ENCODE measurements around the gene MRPL41.
"Not testable (repeated sequence)": the region's sequence is repeated elsewhere in the genome, so short reads cannot be mapped to it uniquely, and the experiment has no call there.

Gene MRPL41

DNA sequence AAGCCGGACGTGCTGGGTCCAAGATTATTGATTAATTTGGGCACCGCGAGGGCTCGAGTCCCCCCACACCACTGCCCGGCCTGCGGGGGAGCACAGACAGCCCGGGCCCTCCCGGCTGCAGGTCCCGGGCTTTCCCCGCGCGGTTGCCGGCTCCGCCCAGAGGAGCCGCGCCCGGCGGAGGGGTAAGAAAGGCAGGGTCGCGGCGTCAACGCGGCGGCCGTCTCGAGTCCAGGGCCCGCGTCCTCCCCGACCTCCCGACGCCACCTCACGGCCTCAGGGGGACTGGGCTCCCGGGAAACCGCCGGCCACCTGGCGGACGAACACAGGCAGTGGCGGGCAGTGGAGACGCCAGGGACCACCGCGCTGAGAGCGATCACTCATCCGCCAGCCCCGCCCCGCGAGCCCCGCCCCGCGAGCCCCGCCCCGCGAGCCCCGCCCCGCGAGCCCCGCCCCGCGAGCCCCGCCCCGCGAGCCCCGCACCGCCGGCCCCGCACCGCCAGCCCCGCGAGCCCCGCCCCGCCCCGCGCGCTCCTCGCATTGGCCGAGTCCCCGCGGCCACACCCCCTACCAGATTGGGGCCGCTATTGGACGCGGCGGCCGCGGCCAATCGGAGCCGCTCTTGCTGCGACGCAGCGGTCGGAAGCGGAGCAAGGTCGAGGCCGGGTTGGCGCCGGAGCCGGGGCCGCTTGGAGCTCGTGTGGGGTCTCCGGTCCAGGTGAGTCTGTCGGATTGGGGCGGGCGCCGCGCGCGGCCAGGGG is at the start of gene MRPL41:
MRPL41 (plus strand) TSS at position 616 of the 758 bp plus-strand sequence. CDS start 203 bp downstream, outside the sequence.
- Mint-ChIP-seq H3K4me1 (ENCODE audit: low read depth) (peaks cover 16% of the 10 kb centered on the region), H3K9me3 (no peaks in the 10 kb centered on the region), H3K27ac (peak within 1 kb of the TSS; percentile 87), H3K36me3 (ENCODE audit: low read depth) (peaks cover 19% of the 10 kb centered on the region), H3K27me3 (ENCODE audit: low read depth) (no peaks in the 10 kb centered on the region), H3K4me3 (peak within 1 kb of the TSS; percentile 90)
- peak; percentile 92 for DNase-seq (ENCODE audit: low spot score)

GRCh38 chr9:137502008-137502911 is 49.4 kb upstream of the MRPL41 start:
- Mint-ChIP-seq H3K4me1 (ENCODE audit: low read depth) (no peaks in the 10 kb centered on the region), H3K4me3 (peak overlapping the region; percentile 26), H3K36me3 (ENCODE audit: low read depth) (peaks cover 5% of the 10 kb centered on the region), H3K27ac (peak overlapping the region; percentile 29), H3K27me3 (ENCODE audit: low read depth) (no peaks in the 10 kb centered on the region), H3K9me3 (peaks cover 8% of the 10 kb centered on the region)
- no peak for DNase-seq (ENCODE audit: low spot score)

GRCh38 chr9:137504432-137504777 is 47.3 kb upstream of the MRPL41 start:
- H3K36me3 Mint-ChIP-seq (ENCODE audit: low read depth) = peaks cover 5% of the 10 kb centered on the region
- no peak for DNase-seq (ENCODE audit: low spot score)
- no peak overlapping the region for H3K4me3 Mint-ChIP-seq
- H3K27me3 Mint-ChIP-seq (ENCODE audit: low read depth) = no peaks in the 10 kb centered on the region
- no peak overlapping the region for H3K27ac Mint-ChIP-seq
- peaks cover 8% of the 10 kb centered on the region for H3K9me3 Mint-ChIP-seq
- H3K4me1 Mint-ChIP-seq (ENCODE audit: low read depth) = no peaks in the 10 kb centered on the region

GRCh38 chr9:137505421-137506140 is 46.1 kb upstream of the MRPL41 start:
- H3K36me3 Mint-ChIP-seq (ENCODE audit: low read depth) = peaks cover 5% of the 10 kb centered on the region
- DNase-seq (ENCODE audit: low spot score) = no peak
- H3K27ac Mint-ChIP-seq = no peak overlapping the region
- H3K9me3 Mint-ChIP-seq = peaks cover 8% of the 10 kb centered on the region
- H3K4me1 Mint-ChIP-seq (ENCODE audit: low read depth) = no peaks in the 10 kb centered on the region
- no peak overlapping the region for H3K4me3 Mint-ChIP-seq
- H3K27me3 Mint-ChIP-seq (ENCODE audit: low read depth) = no peaks in the 10 kb centered on the region

- no peak overlapping the region for H3K27ac Mint-ChIP-seq
- no peaks in the 10 kb centered on the region for H3K27me3 Mint-ChIP-seq (ENCODE audit: low read depth)
- H3K9me3 Mint-ChIP-seq = peaks cover 8% of the 10 kb centered on the region
- no peak overlapping the region for H3K4me3 Mint-ChIP-seq
- peaks cover 5% of the 10 kb centered on the region for H3K36me3 Mint-ChIP-seq (ENCODE audit: low read depth)
- no peaks in the 10 kb centered on the region for H3K4me1 Mint-ChIP-seq (ENCODE audit: low read depth)
- no peak for DNase-seq (ENCODE audit: low spot score)
These were observed 45.4 kb upstream of the MRPL41 start for GRCh38 chr9:137506274-137506673.

- no peak overlapping the region for H3K27ac Mint-ChIP-seq
- H3K9me3 Mint-ChIP-seq = peaks cover 6% of the 10 kb centered on the region
- DNase-seq (ENCODE audit: low spot score) = no peak
- peaks cover 5% of the 10 kb centered on the region for H3K36me3 Mint-ChIP-seq (ENCODE audit: low read depth)
- no peaks in the 10 kb centered on the region for H3K27me3 Mint-ChIP-seq (ENCODE audit: low read depth)
- no peaks in the 10 kb centered on the region for H3K4me1 Mint-ChIP-seq (ENCODE audit: low read depth)
- no peak overlapping the region for H3K4me3 Mint-ChIP-seq
These were observed 44.9 kb upstream of the MRPL41 start for GRCh38 chr9:137506702-137507171.

GRCh38 chr9:137509198-137509597 is 42.5 kb upstream of the MRPL41 start:
- no peak overlapping the region for H3K4me3 Mint-ChIP-seq
- no peaks in the 10 kb centered on the region for H3K4me1 Mint-ChIP-seq (ENCODE audit: low read depth)
- H3K36me3 Mint-ChIP-seq (ENCODE audit: low read depth) = no peaks in the 10 kb centered on the region
- no peak for DNase-seq (ENCODE audit: low spot score)
- no peaks in the 10 kb centered on the region for H3K9me3 Mint-ChIP-seq
- H3K27me3 Mint-ChIP-seq (ENCODE audit: low read depth) = no peaks in the 10 kb centered on the region
- H3K27ac Mint-ChIP-seq = no peak overlapping the region

DNA sequence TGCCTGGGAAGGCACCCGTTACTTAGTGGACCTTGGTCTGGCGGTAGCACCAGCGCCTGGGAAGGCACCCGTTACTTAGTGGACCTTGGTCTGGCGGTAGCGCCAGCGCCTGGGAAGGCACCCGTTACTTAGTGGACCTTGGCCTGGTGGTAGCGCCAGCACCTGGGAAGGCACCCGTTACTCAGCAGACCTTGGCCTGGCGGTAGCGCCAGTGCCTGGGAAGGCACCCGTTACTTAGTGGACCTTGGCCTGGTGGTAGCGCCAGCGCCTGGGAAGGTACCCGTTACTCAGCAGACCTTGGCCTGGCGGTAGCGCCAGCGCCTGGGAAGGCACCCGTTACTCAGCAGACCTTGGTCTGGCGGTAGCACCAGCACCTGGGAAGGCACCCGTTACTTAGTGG is 40.6 kb upstream of the MRPL41 start:
- H3K4me3 Mint-ChIP-seq; DNase-seq (ENCODE audit: low spot score); H3K27me3 Mint-ChIP-seq (ENCODE audit: low read depth); H3K36me3 Mint-ChIP-seq (ENCODE audit: low read depth); H3K9me3 Mint-ChIP-seq; H3K27ac Mint-ChIP-seq; H3K4me1 Mint-ChIP-seq (ENCODE audit: low read depth): not testable (repeated sequence)

DNA sequence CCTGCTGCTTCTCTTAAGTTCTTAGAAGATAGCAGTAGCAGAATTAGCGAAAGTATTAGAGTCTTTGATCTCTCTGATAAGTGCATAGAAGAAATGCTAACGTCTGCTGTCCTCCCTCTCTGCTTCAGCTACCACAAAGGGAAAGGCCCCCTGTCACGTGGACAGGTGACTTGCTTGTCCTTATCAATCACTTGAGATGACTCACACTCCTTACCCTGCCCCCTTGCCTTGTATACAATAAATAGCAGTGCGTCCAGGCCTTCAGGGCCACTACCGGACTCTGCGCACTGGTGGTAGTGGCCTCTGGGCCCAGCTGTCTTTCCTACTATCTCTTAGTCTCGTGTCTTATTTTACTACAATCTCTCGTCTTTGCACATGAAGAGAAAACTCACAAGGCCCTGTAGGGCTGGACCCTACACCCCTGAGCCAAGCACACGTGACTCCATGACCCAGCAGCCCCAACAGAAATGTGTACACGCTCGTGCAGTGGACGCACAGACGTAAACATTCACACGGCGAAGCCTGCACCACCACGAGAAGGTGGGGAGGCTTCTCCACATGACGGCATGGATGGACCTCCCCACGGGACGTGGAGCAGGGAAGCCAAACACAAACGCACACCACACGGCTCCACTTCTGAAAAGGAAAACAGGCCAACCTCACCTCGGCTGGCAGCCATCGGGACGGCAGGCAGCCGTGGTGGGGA is 39.8 kb upstream of the MRPL41 start:
- Mint-ChIP-seq H3K4me3 (no peak overlapping the region), H3K9me3 (no peaks in the 10 kb centered on the region), H3K4me1 (ENCODE audit: low read depth) (no peaks in the 10 kb centered on the region), H3K36me3 (ENCODE audit: low read depth) (no peaks in the 10 kb centered on the region), H3K27me3 (ENCODE audit: low read depth) (no peaks in the 10 kb centered on the region), H3K27ac (no peak overlapping the region)
- no peak for DNase-seq (ENCODE audit: low spot score)

GRCh38 chr9:137513136-137513535 is 38.5 kb upstream of the MRPL41 start:
- not testable (repeated sequence) for H3K36me3 Mint-ChIP-seq (ENCODE audit: low read depth); H3K27ac Mint-ChIP-seq; H3K27me3 Mint-ChIP-seq (ENCODE audit: low read depth); H3K4me3 Mint-ChIP-seq; H3K4me1 Mint-ChIP-seq (ENCODE audit: low read depth); DNase-seq (ENCODE audit: low spot score); H3K9me3 Mint-ChIP-seq

DNA sequence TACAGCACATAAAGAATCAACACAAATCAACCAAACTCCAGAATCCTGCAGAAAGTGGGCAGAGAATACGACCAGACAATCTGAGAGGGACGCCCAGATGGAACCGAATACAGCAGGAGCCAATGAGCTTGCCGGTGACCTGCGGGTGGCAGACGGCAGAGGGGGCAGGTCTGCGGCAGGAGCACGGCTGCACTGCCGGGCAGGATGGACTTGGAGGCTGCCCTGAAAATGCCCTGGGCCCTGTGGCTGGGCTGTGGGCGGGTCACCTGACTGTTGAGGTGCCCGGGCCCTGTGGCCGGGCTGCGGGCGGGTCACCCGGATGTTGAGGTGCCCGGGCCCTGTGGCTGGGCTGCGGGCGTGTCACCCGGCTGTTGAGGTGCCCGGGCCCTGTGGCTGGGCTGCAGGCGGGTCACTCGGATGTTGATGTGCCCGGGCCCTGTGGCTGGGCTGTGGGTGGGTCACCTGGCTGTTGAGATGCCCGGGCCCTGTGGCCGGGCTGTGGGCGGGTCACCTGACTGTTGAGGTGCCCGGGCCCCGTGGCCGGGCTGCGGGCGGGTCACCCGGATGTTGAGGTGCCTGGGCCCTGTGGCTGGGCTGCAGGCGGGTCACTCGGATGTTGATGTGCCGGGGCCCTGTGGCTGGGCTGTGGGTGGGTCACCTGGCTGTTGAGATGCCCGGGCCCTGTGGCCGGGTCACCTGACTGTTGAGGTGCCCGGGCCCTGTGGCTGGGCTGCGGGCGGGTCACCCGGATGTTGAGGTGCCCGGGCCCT is 37.7 kb upstream of the MRPL41 start:
- H3K4me1 Mint-ChIP-seq (ENCODE audit: low read depth); DNase-seq (ENCODE audit: low spot score); H3K9me3 Mint-ChIP-seq; H3K36me3 Mint-ChIP-seq (ENCODE audit: low read depth); H3K4me3 Mint-ChIP-seq; H3K27ac Mint-ChIP-seq; H3K27me3 Mint-ChIP-seq (ENCODE audit: low read depth): not testable (repeated sequence)

DNA sequence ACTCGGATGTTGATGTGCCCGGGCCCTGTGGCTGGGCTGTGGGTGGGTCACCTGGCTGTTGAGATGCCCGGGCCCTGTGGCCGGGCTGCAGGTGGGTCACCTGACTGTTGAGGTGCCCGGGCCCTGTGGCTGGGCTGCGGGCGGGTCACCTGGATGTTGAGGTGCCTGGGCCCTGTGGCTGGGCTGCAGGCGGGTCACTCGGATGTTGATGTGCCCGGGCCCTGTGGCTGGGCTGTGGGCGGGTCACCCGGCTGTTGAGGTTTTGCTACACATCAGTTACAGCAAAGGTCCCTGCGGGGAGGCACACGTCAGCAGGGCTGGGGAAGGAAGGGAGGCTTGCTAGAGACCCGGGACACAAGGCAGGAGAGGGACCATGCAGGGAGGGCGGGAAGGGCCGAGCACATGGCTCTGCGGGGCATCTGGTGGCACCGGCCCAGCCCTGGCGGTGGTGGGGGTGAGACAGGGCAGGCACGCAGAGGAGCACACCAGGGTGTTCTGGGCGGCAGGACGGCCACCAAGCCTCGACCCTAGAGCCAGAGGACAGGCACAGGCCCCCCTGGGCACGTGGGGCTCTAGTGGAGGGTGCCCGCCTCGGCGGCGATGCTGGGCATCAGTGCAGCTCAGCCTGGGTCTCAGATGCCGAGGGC is 36.9 kb upstream of the MRPL41 start:
- Mint-ChIP-seq H3K9me3 (no peaks in the 10 kb centered on the region), H3K4me3 (no peak overlapping the region), H3K27me3 (ENCODE audit: low read depth) (no peaks in the 10 kb centered on the region), H3K4me1 (ENCODE audit: low read depth) (no peaks in the 10 kb centered on the region), H3K27ac (no peak overlapping the region), H3K36me3 (ENCODE audit: low read depth) (no peaks in the 10 kb centered on the region)
- no peak for DNase-seq (ENCODE audit: low spot score)
